Astrocyte of the cerebellum (primary cell): ENCODE data around the gene SH3GLB1.
"Not testable (repeated sequence)": the region's sequence is repeated elsewhere in the genome, so short reads cannot be mapped to it uniquely, and the experiment has no call there.

Source experiments
- DNase-seq: peaks from one replicate; pipeline ENCODE4 v3.0.0-alpha.2; 2011; ENCODE audit warnings: low read depth
- H3K4me3 ChIP-seq: 2 replicates; pipeline ENCODE4 v1.5.1; 2011; ENCODE audit warnings: mild to moderate bottlenecking, low read depth, low read length, moderate library complexity
- in situ Hi-C: cut with HindIII; loops from 2 replicates; pipeline ENCODE4 v1.10.0; 2017; ENCODE audit warnings: low sequenced_read_pairs
- TF ChIP-seq, protein P1 (sequence below): IDR thresholded peaks from 2 replicates; pipeline ENCODE4 v1.5.1; 2012; ENCODE audit warnings: low read length, low read depth, moderate library complexity, mild to moderate bottlenecking; ENCODE audit errors: missing control alignments

SH3GLB1 gene

GRCh38 chr1:86699186-86699585, 5.2 kb upstream of the SH3GLB1 start:
- in situ Hi-C loops = no loop called here
- TF ChIP-seq, protein P1, sequence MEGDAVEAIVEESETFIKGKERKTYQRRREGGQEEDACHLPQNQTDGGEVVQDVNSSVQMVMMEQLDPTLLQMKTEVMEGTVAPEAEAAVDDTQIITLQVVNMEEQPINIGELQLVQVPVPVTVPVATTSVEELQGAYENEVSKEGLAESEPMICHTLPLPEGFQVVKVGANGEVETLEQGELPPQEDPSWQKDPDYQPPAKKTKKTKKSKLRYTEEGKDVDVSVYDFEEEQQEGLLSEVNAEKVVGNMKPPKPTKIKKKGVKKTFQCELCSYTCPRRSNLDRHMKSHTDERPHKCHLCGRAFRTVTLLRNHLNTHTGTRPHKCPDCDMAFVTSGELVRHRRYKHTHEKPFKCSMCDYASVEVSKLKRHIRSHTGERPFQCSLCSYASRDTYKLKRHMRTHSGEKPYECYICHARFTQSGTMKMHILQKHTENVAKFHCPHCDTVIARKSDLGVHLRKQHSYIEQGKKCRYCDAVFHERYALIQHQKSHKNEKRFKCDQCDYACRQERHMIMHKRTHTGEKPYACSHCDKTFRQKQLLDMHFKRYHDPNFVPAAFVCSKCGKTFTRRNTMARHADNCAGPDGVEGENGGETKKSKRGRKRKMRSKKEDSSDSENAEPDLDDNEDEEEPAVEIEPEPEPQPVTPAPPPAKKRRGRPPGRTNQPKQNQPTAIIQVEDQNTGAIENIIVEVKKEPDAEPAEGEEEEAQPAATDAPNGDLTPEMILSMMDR = no peak
- no peak for DNase-seq
- H3K4me3 ChIP-seq = no peak overlapping the region

- DNase-seq = no peak
- no peak overlapping the region for H3K4me3 ChIP-seq
- in situ Hi-C loops = no loop called here
Measured at GRCh38 chr1:86701731-86702130, 2.6 kb upstream of the SH3GLB1 start.

DNA sequence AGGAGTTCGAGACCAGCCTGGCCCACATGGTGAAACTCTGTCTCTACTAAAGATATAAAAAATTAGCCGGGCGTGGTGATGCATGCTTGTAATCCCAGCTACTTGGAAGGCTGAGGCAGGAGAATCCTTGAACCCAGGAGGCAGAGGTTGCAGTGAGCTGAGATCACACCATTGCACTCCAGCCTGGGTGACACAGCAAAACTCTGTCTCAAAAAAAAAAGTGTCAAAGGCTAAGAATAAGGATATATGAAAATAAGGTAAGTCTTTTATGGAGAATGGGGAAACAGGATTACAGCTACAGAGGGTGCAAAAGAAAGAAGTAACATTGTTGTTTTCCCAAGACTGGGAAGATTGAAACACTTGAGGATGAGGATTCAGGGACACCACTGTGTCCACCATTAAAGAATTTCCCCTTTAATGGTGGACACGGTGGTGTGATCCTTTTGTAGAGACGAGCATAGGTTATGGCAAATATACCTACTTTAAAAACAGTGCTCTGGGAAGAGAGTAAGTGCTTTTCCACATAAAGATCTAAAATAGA, 1.4 kb upstream of the SH3GLB1 start:
- DNase-seq, in situ Hi-C loops, H3K4me3 ChIP-seq: not testable (repeated sequence)

More at GRCh38 chr1:86701731-86702130, 2.6 kb upstream of the SH3GLB1 start:
- TF ChIP-seq, protein P1 = no peak

DNA sequence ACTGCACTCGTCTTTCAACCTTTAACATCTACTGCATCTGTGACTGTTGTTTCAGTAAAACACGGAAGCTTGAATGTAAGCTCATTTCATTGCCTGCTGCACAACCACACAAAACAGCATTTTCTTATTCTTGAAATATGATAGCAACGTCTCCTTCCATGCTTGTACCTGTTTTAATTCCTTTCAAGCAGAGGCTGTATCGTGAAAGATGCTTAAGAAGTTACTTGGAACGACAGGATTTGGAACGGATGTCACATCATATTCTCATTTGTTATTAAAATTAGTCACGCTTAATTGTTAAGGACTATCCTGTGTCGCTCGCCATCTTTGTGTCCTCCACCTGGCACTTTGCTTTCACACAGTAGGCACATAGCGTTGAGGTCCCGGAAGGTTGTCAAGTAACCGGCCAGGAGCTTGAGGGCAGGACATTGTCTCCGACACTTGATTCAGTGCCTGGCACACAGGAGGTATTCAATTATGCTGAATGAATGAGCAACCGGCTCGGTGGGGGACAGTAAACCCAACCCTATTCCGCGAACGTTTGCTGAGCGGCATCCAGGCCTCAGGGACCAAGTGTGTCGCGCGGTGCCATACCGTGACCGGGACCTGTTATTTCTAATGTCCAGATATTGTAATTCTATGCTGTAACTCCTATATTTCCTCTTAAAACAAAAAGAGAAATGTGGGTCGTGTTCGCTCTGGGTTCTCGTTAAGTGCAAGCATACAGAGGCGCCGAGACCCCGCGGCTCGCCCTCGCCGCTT, 499 bp upstream of the SH3GLB1 start:
- in situ Hi-C loops = no loop called here
- no peak for DNase-seq
- H3K4me3 ChIP-seq = peak overlapping the region; percentile 82
- TF ChIP-seq, protein P1 = no peak

DNA sequence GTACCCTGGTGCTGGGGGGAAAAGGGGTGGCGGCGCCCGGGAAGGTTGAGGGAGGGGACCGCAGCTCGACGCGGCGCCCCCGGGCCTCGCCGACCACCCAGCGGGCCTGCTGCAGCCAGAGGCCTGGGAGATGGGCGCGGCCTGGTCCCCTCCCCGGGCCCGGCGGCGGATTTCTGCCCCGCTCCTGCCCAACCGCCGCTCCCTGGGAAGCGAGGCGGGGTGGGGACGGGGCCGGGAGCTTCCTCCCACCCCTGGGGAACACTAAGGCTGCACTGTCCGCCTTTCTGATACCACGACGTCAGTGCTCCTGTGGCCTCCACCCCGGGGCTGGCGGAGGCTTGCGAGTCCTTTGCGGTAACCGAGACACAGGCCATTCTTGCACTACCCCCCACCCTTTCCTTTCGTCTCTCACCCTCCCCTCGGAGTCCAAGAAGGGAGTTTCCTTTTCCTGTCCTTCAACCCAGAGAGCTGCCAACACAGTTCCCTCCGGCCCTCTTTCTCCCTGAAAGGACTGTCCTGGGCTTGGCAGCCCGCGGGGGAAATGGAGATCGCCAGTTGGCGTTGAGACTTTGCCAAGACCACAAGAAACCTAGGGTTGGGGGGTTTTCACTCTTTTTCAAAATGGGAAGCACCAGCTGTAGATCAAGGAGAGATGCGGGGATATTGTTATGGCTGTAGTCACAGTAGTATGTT, 742 bp downstream of the SH3GLB1 start:
- no peak for DNase-seq
- in situ Hi-C loops = no loop called here
- TF ChIP-seq, protein P1 = no peak
- peak overlapping the region; percentile 82 for H3K4me3 ChIP-seq

DNA sequence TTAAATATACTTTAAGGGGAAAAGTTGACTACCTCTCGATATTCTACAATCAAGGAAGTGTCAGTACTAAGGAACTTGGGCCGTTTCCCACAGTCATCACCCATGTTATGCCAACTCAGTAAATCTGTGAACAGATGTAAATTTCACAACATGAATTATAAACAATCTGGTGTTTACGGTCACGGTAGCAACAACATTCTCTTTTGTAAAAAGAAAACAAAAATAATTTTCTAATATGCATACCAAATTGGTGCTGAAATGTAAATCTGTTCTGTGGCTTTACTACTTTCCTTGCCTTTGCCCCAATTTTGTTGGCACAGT, 1.2 kb downstream of the SH3GLB1 start:
- no peak for DNase-seq
- TF ChIP-seq, protein P1 = no peak
- in situ Hi-C loops = no loop called here
- H3K4me3 ChIP-seq = peak overlapping the region; percentile 82
